Mucosa of descending colon (tissue), 3 donors: ENCODE results near the gene UBE2Q1. TPM values are rescaled to one million over a fixed set of nuclear protein-coding genes. Genes with fewer than 3 reads are reported as not detected.
A peak's percentile ranks its signal among the peaks of the same experiment; 100 is the strongest.

Source experiments
- ATAC-seq: fragments of 200-7000 bp; cut with Tn5 transposase; one replicate; pipeline ENCODE4 v1.9.1; 2020; ENCODE audit warnings: mild to moderate bottlenecking, moderate library complexity
- DNase-seq, 3 donors: peaks; one replicate each; pipeline ENCODE4 v3.0.0-alpha.2; 2020
- H3K36me3 ChIP-seq: fragments of 200-600 bp; one replicate; pipeline ENCODE4 v1.8.0; 2021; ENCODE audit warnings: low read depth, mild to moderate bottlenecking
- H3K4me1 ChIP-seq: fragments of 200-600 bp; one replicate; pipeline ENCODE4 v1.8.0; 2021; ENCODE audit warnings: low read depth, mild to moderate bottlenecking
- H3K4me3 ChIP-seq: fragments of 200-600 bp; one replicate; pipeline ENCODE4 v1.8.0; 2021; ENCODE audit warnings: mild to moderate bottlenecking
- H3K9me3 ChIP-seq: fragments of 200-600 bp; one replicate; pipeline ENCODE4 v1.8.0; 2021; ENCODE audit warnings: mild to moderate bottlenecking
- CTCF ChIP-seq: fragments of 200-600 bp; IDR thresholded peaks from one replicate; pipeline ENCODE4 v1.8.0; 2022; ENCODE audit warnings: antibody characterized with exemption, mild to moderate bottlenecking
- intact Hi-C, 2 donors: fragments of 100-400 bp; cut with DNase I in 1 of 2; cut with micrococcal nuclease in 1 of 2; formaldehyde crosslinking; loops; one replicate each; pipeline versions ENCODE4 v1.11.0 to v1.11.1; 2022; cut with DNase I, micrococcal nuclease
- total RNA-seq, 3 donors: library from RNA; stranded (reverse); fragmentation: NEBNext Ultra II Directional in 2 of 3; extraction: Animal tissue kit (Norgen Biotek cat#: 25700) in 2 of 3; gene quantifications; one replicate each; pipeline versions ENCODE4 v1.2.1 to v1.2.4, GENCODE V29; 2021 to 2023
- donor health status: DM: no; HTN: no; CAD: no; lungs with moderate emphysema.
- donor health status: DM: no; HTN: no; CAD: no.
- donor health status: DM: no; HTN: yes; CAD: no.

The UBE2Q1 gene
- total RNA-seq, 3 donors from 2014 or later: 52.8 to 81.7 (median 81.0) TPM

- intact Hi-C loops: no loop called here
- Histone ChIP-seq H3K4me1 (no peaks in the 10 kb centered on the region), H3K9me3 (no peaks in the 10 kb centered on the region), H3K4me3 (no peak overlapping the region), H3K36me3 (no peaks in the 10 kb centered on the region)
- no peak for DNase-seq
- no peak for ATAC-seq
- TF ChIP-seq CTCF: no peak
Observed at GRCh38 chr1:154529308-154529707, 29.2 kb downstream of the UBE2Q1 start.

- ATAC-seq: no peak
- Histone ChIP-seq H3K4me1 (no peaks in the 10 kb centered on the region), H3K4me3 (no peak overlapping the region), H3K9me3 (no peaks in the 10 kb centered on the region), H3K36me3 (no peaks in the 10 kb centered on the region)
- DNase-seq: no peak
- intact Hi-C loops: no loop called here
- no peak for TF ChIP-seq CTCF
Observed at GRCh38 chr1:154527192-154527591, 31.3 kb downstream of the UBE2Q1 start.

- Histone ChIP-seq H3K9me3 (no peaks in the 10 kb centered on the region), H3K4me3 (no peak overlapping the region), H3K4me1 (no peaks in the 10 kb centered on the region), H3K36me3 (no peaks in the 10 kb centered on the region)
- TF ChIP-seq CTCF: no peak
- intact Hi-C loops: no loop called here
- ATAC-seq: no peak
- DNase-seq: no peak
Observed at GRCh38 chr1:154524881-154525280, 33.6 kb downstream of the UBE2Q1 start.

GRCh38 chr1:154521695-154522094, 36.8 kb downstream of the UBE2Q1 start:
- no peak for DNase-seq

GRCh38 chr1:154520333-154520732, 38.1 kb downstream of the UBE2Q1 start:
- TF ChIP-seq CTCF: no peak
- H3K36me3 ChIP-seq: no peaks in the 10 kb centered on the region
- no peak overlapping the region for H3K4me3 ChIP-seq
- intact Hi-C loops: no loop called here
- ATAC-seq (peak; percentile 23), DNase-seq (no peak)
- H3K4me1 ChIP-seq: no peaks in the 10 kb centered on the region
- H3K9me3 ChIP-seq: no peaks in the 10 kb centered on the region

More at GRCh38 chr1:154521695-154522094, 36.8 kb downstream of the UBE2Q1 start:
- no peak for TF ChIP-seq CTCF
- no peaks in the 10 kb centered on the region for H3K4me1 ChIP-seq
- H3K36me3 ChIP-seq: no peaks in the 10 kb centered on the region
- H3K9me3 ChIP-seq: no peaks in the 10 kb centered on the region
- no peak for ATAC-seq
- H3K4me3 ChIP-seq: no peak overlapping the region
- intact Hi-C loops: no loop called here

- H3K9me3 ChIP-seq: no peaks in the 10 kb centered on the region
- no peak overlapping the region for H3K4me3 ChIP-seq
- intact Hi-C loops: no loop called here
- DNase-seq: no peak
- ATAC-seq: peak; percentile 22
- H3K4me1 ChIP-seq: no peaks in the 10 kb centered on the region
- H3K36me3 ChIP-seq: no peaks in the 10 kb centered on the region
- TF ChIP-seq CTCF: no peak
Observed at GRCh38 chr1:154519591-154519991, 38.9 kb downstream of the UBE2Q1 start.
